Stimulated activated CD8-positive, alpha-beta memory T cell treated with anti-CD3 and anti-CD28 coated beads, Interleukin-2, amount 100 ng/mL, for 1 hour (primary cell): ENCODE measurements around the gene FAM20C.
A peak's percentile ranks its signal among the peaks of the same experiment; 100 is the strongest.

Experiments
- DNase-seq, 2 donors: peaks; one replicate each; pipeline ENCODE4 v3.0.0-alpha.2; 2020; ENCODE audit warnings: low read depth in 2 of 2

The FAM20C gene

DNA sequence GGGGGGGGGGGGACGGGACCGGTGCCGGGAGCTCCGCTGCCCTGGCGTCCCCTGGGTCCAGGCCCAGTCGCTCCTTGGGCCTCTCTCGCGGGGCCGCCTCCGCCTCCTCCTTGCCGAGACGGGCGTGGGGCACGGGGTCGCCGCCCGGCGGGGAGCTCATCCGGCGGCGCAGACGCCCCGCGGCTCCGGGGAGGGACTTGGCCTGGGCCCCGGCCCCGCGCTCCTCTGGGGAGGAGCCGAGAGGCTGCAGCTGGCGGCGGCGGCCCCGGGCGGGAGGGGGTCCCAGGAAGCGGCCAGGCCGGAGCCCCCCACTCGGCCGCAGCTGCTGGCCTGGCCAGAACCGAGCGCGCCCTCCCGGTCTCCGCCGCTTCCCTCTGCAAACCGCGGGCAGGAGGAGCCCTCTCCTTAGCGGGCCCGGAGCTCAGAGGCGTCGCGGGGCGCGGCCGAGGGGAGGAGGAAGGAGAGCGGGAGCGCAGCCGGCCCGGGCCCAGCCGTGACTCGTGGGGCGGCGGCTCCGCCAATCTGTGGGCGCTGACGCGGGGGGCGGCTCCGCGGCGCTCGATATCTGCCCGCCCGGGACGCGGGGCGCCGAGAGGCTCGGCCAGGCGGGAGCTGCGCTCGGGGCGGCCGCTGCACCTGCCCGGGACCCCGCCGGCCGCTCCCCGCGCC is at the start of gene FAM20C:
Gene FAM20C, plus strand, starts transcription at position 591 of the 669 bp plus-strand sequence. CDS start 629 bp downstream, outside the sequence.
- peak in 1 of 2 donors; percentile 21 for DNase-seq

- DNase-seq: no peak
These were observed 49.1 kb upstream of the FAM20C start for GRCh38 chr7:143145-143751.

DNA sequence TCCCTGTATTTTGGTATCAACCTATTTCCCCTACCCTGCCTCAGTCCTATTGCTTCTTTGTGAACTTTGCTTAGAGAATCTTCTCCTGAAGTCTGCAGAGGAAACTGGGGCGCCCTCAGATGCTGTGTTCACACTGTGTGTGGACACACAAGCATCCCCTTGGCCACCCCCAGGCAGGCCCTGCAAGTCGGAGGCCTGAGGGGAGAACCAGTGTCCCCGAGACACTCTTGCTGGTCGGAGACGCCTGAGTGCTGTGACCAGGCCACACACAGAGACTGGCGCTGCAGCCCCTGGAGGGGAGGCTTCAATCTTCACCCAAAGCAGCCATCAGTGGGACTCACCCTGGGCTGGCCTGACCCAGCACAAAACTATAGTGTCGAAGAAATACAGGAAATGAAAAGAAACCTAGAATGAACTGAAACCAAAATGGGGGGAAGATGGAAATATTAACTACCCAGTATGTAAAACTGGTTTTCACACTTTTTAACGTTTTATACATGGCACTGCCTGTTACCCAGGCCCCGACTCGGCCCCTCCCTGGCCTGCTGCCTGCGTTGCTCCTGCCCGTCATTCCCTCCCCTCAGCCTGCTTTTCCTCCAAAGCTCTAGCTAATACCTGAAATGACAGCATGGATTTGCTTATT is 48.4 kb upstream of the FAM20C start:
- DNase-seq: no peak

GRCh38 chr7:144454-144826 is 47.9 kb upstream of the FAM20C start:
- no peak for DNase-seq

DNA sequence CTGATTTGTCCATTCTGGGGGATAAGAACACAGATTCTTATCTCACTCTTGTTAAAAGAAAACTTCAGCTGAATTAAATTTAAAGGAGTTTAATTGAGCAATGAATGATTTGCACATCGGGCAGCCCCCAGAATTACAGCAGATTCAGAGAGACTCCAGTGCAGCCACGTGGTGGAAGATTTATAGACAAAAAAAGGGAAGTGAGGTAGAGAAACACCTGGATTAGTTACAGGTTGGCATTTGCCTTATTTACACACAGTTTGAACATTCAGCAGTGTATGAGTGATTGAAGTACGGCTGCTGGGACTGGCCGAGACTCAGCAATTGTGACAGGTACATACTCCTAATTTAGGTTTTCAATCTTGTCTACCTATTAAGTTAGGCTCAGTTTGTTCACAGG is 46.5 kb upstream of the FAM20C start:
- DNase-seq: no peak

GRCh38 chr7:148543-148931 is 43.8 kb upstream of the FAM20C start:
- DNase-seq: no peak

DNA sequence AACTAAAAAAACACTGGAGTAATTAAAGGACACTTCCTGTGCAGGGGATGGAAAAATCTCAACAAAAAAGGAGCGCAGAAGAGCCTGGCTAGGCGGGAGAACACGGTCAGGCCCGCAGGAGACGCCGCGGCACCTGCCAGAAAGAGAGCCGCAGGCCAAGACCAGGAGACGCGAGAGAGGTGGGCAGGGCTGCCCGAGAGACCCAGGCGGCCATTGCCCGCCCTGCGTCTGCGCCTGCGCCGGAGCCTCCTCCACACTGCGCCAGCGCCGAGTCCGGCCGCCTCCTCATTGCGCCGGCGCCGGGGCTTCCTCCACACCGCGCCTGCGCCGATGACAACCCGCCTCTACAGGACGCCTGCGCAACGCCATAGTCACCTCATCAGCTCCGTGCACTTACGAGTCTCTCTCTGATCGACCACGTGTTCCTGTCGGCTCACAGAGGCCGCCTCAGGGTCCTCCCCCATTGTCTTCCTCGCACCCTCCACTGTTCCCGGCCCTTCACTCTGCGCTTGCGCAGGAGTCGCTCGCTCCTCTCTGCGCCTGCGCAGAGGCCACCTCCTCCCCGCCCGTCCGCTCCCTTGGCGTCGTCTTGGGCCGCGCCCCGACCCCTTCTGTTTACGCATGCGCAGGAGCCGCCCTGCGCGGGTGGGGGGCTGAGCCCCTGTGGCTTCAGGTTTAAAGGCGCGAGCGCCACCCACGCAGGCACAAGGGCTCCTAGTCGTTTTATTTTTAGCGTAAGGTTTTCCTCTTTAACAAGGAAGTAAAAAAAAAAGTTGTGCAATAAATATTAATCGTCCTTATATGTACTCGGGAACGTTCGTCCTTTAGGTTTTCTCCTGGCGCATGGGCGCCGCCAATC is 43.2 kb upstream of the FAM20C start:
- DNase-seq: peak; percentile 91 to 93

- DNase-seq: peak in 1 of 2 donors; percentile 6
These were observed 42.4 kb upstream of the FAM20C start for GRCh38 chr7:149791-150636.

DNA sequence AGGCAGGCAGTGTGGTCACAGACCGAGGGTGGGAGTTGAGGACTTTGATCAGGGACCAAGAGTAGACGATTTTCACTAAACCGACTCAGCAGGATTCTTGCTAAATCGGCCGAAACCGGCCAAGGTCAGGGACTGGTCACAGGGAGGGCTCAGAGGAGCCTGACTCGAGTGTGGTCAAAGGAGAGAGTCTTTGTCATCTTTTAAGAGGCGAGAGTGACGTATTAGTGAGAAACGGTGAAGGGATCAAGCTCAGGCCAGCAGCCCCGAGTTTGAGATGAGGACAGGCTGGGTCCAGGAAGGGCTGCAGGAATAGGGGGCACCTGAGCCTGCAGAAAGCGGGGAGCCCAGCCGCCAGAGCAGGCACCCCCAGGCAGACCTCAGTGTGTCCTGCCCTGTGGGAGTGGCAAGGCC is 41.6 kb upstream of the FAM20C start:
- no peak for DNase-seq

GRCh38 chr7:151346-152050 is 40.9 kb upstream of the FAM20C start:
- no peak for DNase-seq

- no peak for DNase-seq
These were observed 39.5 kb upstream of the FAM20C start for GRCh38 chr7:152702-153391.

DNA sequence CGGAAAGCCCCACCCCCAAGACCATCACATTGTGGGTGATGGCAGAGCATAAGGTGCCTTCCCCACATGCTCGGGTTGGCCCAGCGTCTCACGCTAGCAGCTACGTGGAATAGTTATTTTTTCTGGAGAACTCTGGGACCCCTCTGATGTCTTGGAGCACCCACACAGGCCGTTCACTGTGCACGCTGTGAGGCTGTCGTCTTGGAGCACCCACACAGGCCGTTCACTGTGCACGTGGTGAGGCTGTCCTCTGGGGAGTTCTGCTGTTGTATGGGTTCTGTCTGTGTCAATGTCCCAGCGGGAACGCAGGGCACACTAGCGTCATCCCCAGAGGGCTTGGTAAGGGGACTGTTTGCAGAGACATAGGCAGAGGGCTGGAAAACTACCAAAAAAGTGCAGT is 38.8 kb upstream of the FAM20C start:
- DNase-seq: no peak

GRCh38 chr7:154096-154799 is 38.1 kb upstream of the FAM20C start:
- DNase-seq: no peak

DNA sequence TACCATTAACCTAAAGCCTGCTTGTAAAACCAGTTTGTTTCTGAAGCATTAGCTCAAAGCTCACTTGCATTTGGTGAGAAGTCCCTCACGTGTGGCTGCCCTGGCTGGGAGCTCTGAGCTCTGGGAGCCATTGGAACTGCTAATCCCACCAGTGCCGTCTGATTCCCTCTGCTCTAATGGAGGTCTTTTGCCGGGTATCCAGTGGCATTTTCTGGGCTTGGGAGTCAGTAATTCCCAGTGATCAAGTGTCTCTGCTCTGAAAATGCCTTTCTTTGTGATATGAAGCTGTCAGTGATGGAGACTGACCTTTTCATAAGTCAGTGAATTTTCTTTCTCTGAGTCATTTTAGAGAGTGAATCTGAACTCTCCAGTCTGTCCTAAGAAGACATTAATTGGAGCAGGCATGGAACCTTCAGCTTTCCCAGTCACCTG is 36.9 kb upstream of the FAM20C start:
- no peak for DNase-seq

GRCh38 chr7:156111-157007 is 36.0 kb upstream of the FAM20C start:
- DNase-seq: no peak

- DNase-seq: no peak
These were observed 35.4 kb upstream of the FAM20C start for GRCh38 chr7:157008-157310.

- no peak for DNase-seq
These were observed 34.4 kb upstream of the FAM20C start for GRCh38 chr7:157771-158625.

GRCh38 chr7:158771-159170 is 33.6 kb upstream of the FAM20C start:
- DNase-seq: no peak
